Measurements from ENCODE around the gene RBM26.
"Not testable (repeated sequence)": the region's sequence is repeated elsewhere in the genome, so short reads cannot be mapped to it uniquely, and the experiment has no call there.

The RBM26 gene

GRCh38 chr13:79354285-79354684 lies 51.8 kb downstream of the RBM26 start:
- Histone ChIP-seq H3K27me3 (ENCODE audit: control insufficient read depth in 3 of 3, insufficient read depth in 3 of 3, low read depth in 1 of 3, low read length in 3 of 3) (no peaks in the 10 kb centered on the region), H3K79me1 (ENCODE audit: low read depth, low read length) (no peaks in the 10 kb centered on the region), H4K91ac (ENCODE audit: low read depth, low read length, poor library complexity) (no peak overlapping the region), H2BK5ac (ENCODE audit: low read length) (no peak overlapping the region), H3K23ac (ENCODE audit: low read depth, low read length, poor library complexity) (no peak overlapping the region), H3K4ac (ENCODE audit: low read length) (no peak overlapping the region), H2BK12ac (ENCODE audit: low read length) (no peak overlapping the region), H2BK120ac (ENCODE audit: low read depth, low read length) (no peak overlapping the region), H2BK15ac (ENCODE audit: low read length) (no peak overlapping the region), H2AK5ac (ENCODE audit: low read depth, low read length) (no peak overlapping the region), H3K9me3 (replicated peaks in 1 of 2; ENCODE audit: control insufficient read depth in 2 of 2, insufficient read depth in 1 of 2, low read depth in 1 of 2, low read length in 2 of 2) (no peaks in the 10 kb centered on the region), H3K9ac (ENCODE audit: low read depth, low read length, poor library complexity) (no peak overlapping the region), H3K27ac (replicated peaks; ENCODE audit: low read length) (no peak overlapping the region), H3K18ac (ENCODE audit: low read length) (no peak overlapping the region), H2AFZ (ENCODE audit: low read length) (no peak overlapping the region), H3K14ac (ENCODE audit: low read length) (no peak overlapping the region), H3K4me3 (ENCODE audit: low read length in 2 of 2) (no peak overlapping the region), H3K4me2 (ENCODE audit: insufficient read depth, low read length, poor library complexity, severe bottlenecking) (no peak overlapping the region), H3K4me1 (ENCODE audit: control insufficient read depth in 2 of 2, insufficient read depth in 1 of 2, low read depth in 1 of 2, low read length in 2 of 2) (no peaks in the 10 kb centered on the region), H4K8ac (ENCODE audit: low read depth, low read length) (no peak overlapping the region), H3K36me3 (replicated peaks in 1 of 2; ENCODE audit: control insufficient read depth in 2 of 2, insufficient read depth in 2 of 2, low read length in 2 of 2) (peaks cover 9 to 98% of the 10 kb centered on the region in 2 donors)
- no CpG with 5 or more reads among the region's 3 CpGs for WGBS, 2 donors (ENCODE audit: extremely low coverage in 2 of 2, insufficient read length in 2 of 2, insufficient replicate concordance in 1 of 2)
- DNase-seq (ENCODE audit: low spot score), result no peak

DNA sequence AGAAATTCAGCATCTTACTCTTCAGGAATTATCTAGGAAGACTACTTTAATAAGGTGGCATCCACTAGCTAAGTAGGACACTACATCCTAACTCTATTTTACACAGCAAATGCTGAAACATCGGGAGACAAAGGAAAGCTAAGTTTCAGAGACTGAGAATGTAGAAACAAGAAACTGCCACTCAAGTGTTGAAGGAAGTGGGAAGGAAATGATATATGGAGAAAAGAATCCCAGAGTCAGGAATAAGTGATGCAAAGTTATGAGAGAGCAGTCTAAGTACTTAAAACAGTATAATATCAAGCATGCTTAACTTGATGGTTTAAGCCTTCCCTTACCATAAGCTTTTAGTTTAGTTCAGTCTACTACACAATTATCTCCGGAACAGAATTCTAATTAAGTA lies 52.4 kb downstream of the RBM26 start:
- Histone ChIP-seq H3K79me1 (ENCODE audit: low read depth, low read length) (no peaks in the 10 kb centered on the region), H3K36me3 (replicated peaks in 1 of 2; ENCODE audit: control insufficient read depth in 2 of 2, insufficient read depth in 2 of 2, low read length in 2 of 2) (peaks cover 9 to 98% of the 10 kb centered on the region in 2 donors)

GRCh38 chr13:79352107-79352506 lies 53.9 kb downstream of the RBM26 start:
- no peak overlapping the region for H2BK12ac ChIP-seq (ENCODE audit: low read length)
- no peak for DNase-seq (ENCODE audit: low spot score)
- no peak overlapping the region for H3K9ac ChIP-seq (ENCODE audit: low read depth, low read length, poor library complexity)

More for the DNA sequence above, 52.4 kb downstream of the RBM26 start:
- Histone ChIP-seq H3K18ac (ENCODE audit: low read length) (no peak overlapping the region), H2BK12ac (ENCODE audit: low read length) (no peak overlapping the region), H3K9me3 (replicated peaks in 1 of 2; ENCODE audit: control insufficient read depth in 2 of 2, insufficient read depth in 1 of 2, low read depth in 1 of 2, low read length in 2 of 2) (no peaks in the 10 kb centered on the region), H3K4ac (ENCODE audit: low read length) (no peak overlapping the region), H3K23ac (ENCODE audit: low read depth, low read length, poor library complexity) (no peak overlapping the region), H3K4me3 (ENCODE audit: low read length in 2 of 2) (no peak overlapping the region), H2AFZ (ENCODE audit: low read length) (no peak overlapping the region), H3K4me2 (ENCODE audit: insufficient read depth, low read length, poor library complexity, severe bottlenecking) (no peak overlapping the region), H3K9ac (ENCODE audit: low read depth, low read length, poor library complexity) (no peak overlapping the region), H2BK120ac (ENCODE audit: low read depth, low read length) (no peak overlapping the region), H3K4me1 (ENCODE audit: control insufficient read depth in 2 of 2, insufficient read depth in 1 of 2, low read depth in 1 of 2, low read length in 2 of 2) (no peaks in the 10 kb centered on the region), H3K27ac (replicated peaks; ENCODE audit: low read length) (no peak overlapping the region), H2BK5ac (ENCODE audit: low read length) (no peak overlapping the region), H4K8ac (ENCODE audit: low read depth, low read length) (no peak overlapping the region), H3K27me3 (ENCODE audit: control insufficient read depth in 3 of 3, insufficient read depth in 3 of 3, low read depth in 1 of 3, low read length in 3 of 3) (no peaks in the 10 kb centered on the region), H4K91ac (ENCODE audit: low read depth, low read length, poor library complexity) (no peak overlapping the region), H2AK5ac (ENCODE audit: low read depth, low read length) (no peak overlapping the region), H3K14ac (ENCODE audit: low read length) (no peak overlapping the region), H2BK15ac (ENCODE audit: low read length) (no peak overlapping the region)
- no CpG with 5 or more reads among the region's 2 CpGs for WGBS, 2 donors (ENCODE audit: extremely low coverage in 2 of 2, insufficient read length in 2 of 2, insufficient replicate concordance in 1 of 2)
- DNase-seq (ENCODE audit: low spot score), result no peak

DNA sequence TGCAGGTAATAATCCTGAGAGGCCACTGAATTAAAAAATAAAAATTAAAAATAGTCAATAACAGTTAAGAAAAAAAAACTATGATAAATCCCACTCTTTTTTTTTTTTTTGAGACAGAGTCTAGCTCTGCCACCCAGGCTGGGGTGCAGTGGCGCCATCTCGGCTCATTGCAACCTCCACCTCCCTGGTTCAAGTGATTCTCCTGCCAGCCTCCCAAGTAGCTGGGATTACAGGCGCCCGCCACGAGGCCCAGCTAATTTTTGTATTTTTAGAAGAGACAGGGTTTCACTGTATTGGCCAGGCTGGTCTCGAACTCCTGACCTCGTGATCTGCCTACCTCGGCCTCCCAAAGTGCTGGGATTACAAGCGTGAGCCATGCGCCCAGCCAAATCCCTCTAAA lies 56.4 kb downstream of the RBM26 start:
- H2BK120ac ChIP-seq (ENCODE audit: low read depth, low read length); H3K27ac ChIP-seq (replicated peaks; ENCODE audit: low read length); H4K8ac ChIP-seq (ENCODE audit: low read depth, low read length); H3K4me1 ChIP-seq (ENCODE audit: control insufficient read depth in 2 of 2, insufficient read depth in 1 of 2, low read depth in 1 of 2, low read length in 2 of 2); H3K4ac ChIP-seq (ENCODE audit: low read length); H2BK5ac ChIP-seq (ENCODE audit: low read length); H3K79me1 ChIP-seq (ENCODE audit: low read depth, low read length); H3K18ac ChIP-seq (ENCODE audit: low read length); H3K9me3 ChIP-seq (replicated peaks in 1 of 2; ENCODE audit: control insufficient read depth in 2 of 2, insufficient read depth in 1 of 2, low read depth in 1 of 2, low read length in 2 of 2); H3K9ac ChIP-seq (ENCODE audit: low read depth, low read length, poor library complexity); H2BK15ac ChIP-seq (ENCODE audit: low read length); DNase-seq (ENCODE audit: low spot score); H2BK12ac ChIP-seq (ENCODE audit: low read length); H3K23ac ChIP-seq (ENCODE audit: low read depth, low read length, poor library complexity); H3K4me3 ChIP-seq (ENCODE audit: low read length in 2 of 2); H3K27me3 ChIP-seq (ENCODE audit: control insufficient read depth in 3 of 3, insufficient read depth in 3 of 3, low read depth in 1 of 3, low read length in 3 of 3); H4K91ac ChIP-seq (ENCODE audit: low read depth, low read length, poor library complexity); H3K14ac ChIP-seq (ENCODE audit: low read length); H2AK5ac ChIP-seq (ENCODE audit: low read depth, low read length); H3K4me2 ChIP-seq (ENCODE audit: insufficient read depth, low read length, poor library complexity, severe bottlenecking); H2AFZ ChIP-seq (ENCODE audit: low read length): not testable (repeated sequence)
- WGBS, 2 donors (ENCODE audit: extremely low coverage in 2 of 2, insufficient read length in 2 of 2, insufficient replicate concordance in 1 of 2), result no CpG with 5 or more reads among the region's 10 CpGs
- H3K36me3 ChIP-seq (replicated peaks in 1 of 2; ENCODE audit: control insufficient read depth in 2 of 2, insufficient read depth in 2 of 2, low read length in 2 of 2), result peaks cover 6 to 97% of the 10 kb centered on the region in 2 donors

More at GRCh38 chr13:79352107-79352506, 53.9 kb downstream of the RBM26 start:
- no peak overlapping the region for H3K27ac ChIP-seq (replicated peaks; ENCODE audit: low read length)
- H2BK5ac ChIP-seq (ENCODE audit: low read length), result no peak overlapping the region
- H3K9me3 ChIP-seq (replicated peaks in 1 of 2; ENCODE audit: control insufficient read depth in 2 of 2, insufficient read depth in 1 of 2, low read depth in 1 of 2, low read length in 2 of 2), result no peaks in the 10 kb centered on the region
- H2AK5ac ChIP-seq (ENCODE audit: low read depth, low read length), result no peak overlapping the region
- no peak overlapping the region for H3K4me2 ChIP-seq (ENCODE audit: insufficient read depth, low read length, poor library complexity, severe bottlenecking)
- no peak overlapping the region for H3K4me3 ChIP-seq (ENCODE audit: low read length in 2 of 2)
- H2BK15ac ChIP-seq (ENCODE audit: low read length), result no peak overlapping the region
- no peak overlapping the region for H2BK120ac ChIP-seq (ENCODE audit: low read depth, low read length)
- H4K8ac ChIP-seq (ENCODE audit: low read depth, low read length), result no peak overlapping the region
- H3K4ac ChIP-seq (ENCODE audit: low read length), result no peak overlapping the region
- H3K36me3 ChIP-seq (replicated peaks in 1 of 2; ENCODE audit: control insufficient read depth in 2 of 2, insufficient read depth in 2 of 2, low read length in 2 of 2), result peaks cover 9 to 97% of the 10 kb centered on the region in 2 donors
- H3K23ac ChIP-seq (ENCODE audit: low read depth, low read length, poor library complexity), result no peak overlapping the region
- H2AFZ ChIP-seq (ENCODE audit: low read length), result no peak overlapping the region
- H3K27me3 ChIP-seq (ENCODE audit: control insufficient read depth in 3 of 3, insufficient read depth in 3 of 3, low read depth in 1 of 3, low read length in 3 of 3), result no peaks in the 10 kb centered on the region
- no peak overlapping the region for H3K14ac ChIP-seq (ENCODE audit: low read length)
- no peaks in the 10 kb centered on the region for H3K4me1 ChIP-seq (ENCODE audit: control insufficient read depth in 2 of 2, insufficient read depth in 1 of 2, low read depth in 1 of 2, low read length in 2 of 2)
- H3K79me1 ChIP-seq (ENCODE audit: low read depth, low read length), result no peaks in the 10 kb centered on the region
- H3K18ac ChIP-seq (ENCODE audit: low read length), result no peak overlapping the region
- H4K91ac ChIP-seq (ENCODE audit: low read depth, low read length, poor library complexity), result no peak overlapping the region

Measured in neuronal stem cell (in vitro differentiated cells).